SK-N-MC (cell line): ENCODE measurements around the gene NF2.

Experiments used
- DNase-seq: peaks from one replicate; pipeline ENCODE4 v3.0.0-alpha.2; 2011; ENCODE audit warnings: low read depth, low spot score
- H3K27ac ChIP-seq: fragments of 200-600 bp; sonication (generic); 2 replicates; pipeline ENCODE4 v1.5.1; 2016; ENCODE audit warnings: mixed run types
- H3K36me3 ChIP-seq: fragments of 200-600 bp; sonication (generic); 2 replicates; pipeline ENCODE4 v1.6.1; 2017; ENCODE audit warnings: antibody characterized with exemption, low read length, mixed read lengths; ENCODE audit not compliant: insufficient read depth
- H3K4me3 ChIP-seq: fragments of 200-600 bp; sonication (generic); 2 replicates; pipeline ENCODE4 v1.5.1; 2016
- H3K9ac ChIP-seq: fragments of 200-600 bp; sonication (generic); 2 replicates; pipeline ENCODE4 v1.8.0; 2017; ENCODE audit warnings: mixed run types, mixed read lengths; ENCODE audit not compliant: insufficient read length
- H3K9me3 ChIP-seq: fragments of 200-600 bp; sonication (generic); 2 replicates; pipeline ENCODE4 v1.6.1; 2017; ENCODE audit warnings: low read depth, mild to moderate bottlenecking, antibody characterized with exemption, low read length, moderate library complexity, mixed read lengths
- EZH2 ChIP-seq: fragments of 200-600 bp; sonication (generic); IDR thresholded peaks from one replicate; pipeline ENCODE4 v1.6.1; 2017; ENCODE audit warnings: antibody characterized with exemption
- FOXP2 ChIP-seq: optimal IDR thresholded peaks from 2 replicates; pipeline ENCODE3; 2011; ENCODE audit warnings: mild to moderate bottlenecking, moderate library complexity; ENCODE audit not compliant: insufficient read depth; ENCODE audit errors: extremely low read length, control extremely low read depth
- POLR2AphosphoS5 ChIP-seq: IDR thresholded peaks from 2 replicates; pipeline ENCODE4 v1.6.1; 2012; ENCODE audit warnings: mild to moderate bottlenecking, low read depth, low read length, borderline replicate concordance

NF2 gene

DNA sequence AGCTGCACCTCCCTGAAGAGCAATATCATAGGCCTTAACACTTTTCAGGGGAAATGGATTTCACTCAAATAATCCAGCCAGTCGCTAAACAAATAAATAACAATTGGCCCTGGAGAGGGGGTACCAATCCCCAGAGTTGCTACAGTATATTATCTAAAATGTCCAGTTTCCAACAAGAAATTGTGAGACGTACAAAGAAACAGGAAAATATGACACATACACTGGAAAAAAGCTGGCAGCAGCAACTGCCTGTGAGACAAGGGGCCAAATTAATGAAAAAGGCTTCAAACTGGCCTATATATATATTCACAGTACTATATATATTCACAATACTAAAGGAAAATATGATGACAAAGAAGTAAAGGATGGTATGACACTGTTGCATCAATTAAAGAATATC lies 4.0 kb downstream of the NF2 start:
- Histone ChIP-seq H3K9ac (no peak overlapping the region), H3K36me3 (no peaks in the 10 kb centered on the region), H3K27ac (no peak overlapping the region), H3K9me3 (no peaks in the 10 kb centered on the region), H3K4me3 (no peak overlapping the region)
- DNase-seq = no peak
- TF ChIP-seq EZH2 (no peak), POLR2AphosphoS5 (no peak), FOXP2 (no peak)

DNA sequence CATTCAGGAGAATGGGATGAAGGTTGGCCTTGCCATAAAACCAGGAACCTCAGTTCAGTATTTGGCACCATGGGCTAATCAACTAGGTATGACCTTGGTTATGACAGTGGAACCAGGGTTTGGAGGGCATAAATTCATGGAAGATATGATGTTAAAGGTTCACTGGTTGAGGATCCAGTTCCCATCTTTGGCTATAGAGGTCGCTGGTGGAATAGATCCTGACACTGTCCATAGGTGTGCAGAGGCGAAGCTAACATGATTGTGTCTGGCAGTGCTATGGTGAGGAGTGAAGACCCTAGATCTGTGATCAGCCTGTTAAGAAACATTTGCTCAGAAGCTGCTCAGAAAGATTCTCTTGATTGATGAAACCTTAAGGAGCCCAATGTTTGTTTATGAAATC lies 5.7 kb downstream of the NF2 start:
- no peak for DNase-seq
- Histone ChIP-seq H3K9ac (no peak overlapping the region), H3K9me3 (no peaks in the 10 kb centered on the region), H3K4me3 (no peak overlapping the region), H3K27ac (no peak overlapping the region), H3K36me3 (no peaks in the 10 kb centered on the region)
- TF ChIP-seq POLR2AphosphoS5 (no peak), EZH2 (no peak), FOXP2 (no peak)

DNA sequence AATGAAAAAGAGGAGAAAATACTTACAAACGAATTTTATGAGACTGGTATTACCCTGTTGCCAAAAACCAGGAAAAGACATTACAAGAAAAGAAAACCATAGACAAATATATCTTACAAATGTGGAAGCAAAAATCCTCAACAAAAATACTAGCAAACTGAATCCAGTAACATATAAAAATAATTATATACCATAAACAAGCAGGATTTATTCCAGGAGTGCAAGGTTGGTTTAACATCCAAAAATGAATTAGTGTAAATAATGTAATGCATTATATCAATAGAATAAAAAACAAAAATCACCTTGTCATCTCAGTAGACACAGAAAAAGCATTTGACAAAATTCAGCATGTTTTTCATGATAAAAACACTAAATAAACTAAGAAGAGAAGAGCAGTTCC lies 7.3 kb downstream of the NF2 start:
- Histone ChIP-seq H3K27ac (no peak overlapping the region), H3K36me3 (no peaks in the 10 kb centered on the region)

DNA sequence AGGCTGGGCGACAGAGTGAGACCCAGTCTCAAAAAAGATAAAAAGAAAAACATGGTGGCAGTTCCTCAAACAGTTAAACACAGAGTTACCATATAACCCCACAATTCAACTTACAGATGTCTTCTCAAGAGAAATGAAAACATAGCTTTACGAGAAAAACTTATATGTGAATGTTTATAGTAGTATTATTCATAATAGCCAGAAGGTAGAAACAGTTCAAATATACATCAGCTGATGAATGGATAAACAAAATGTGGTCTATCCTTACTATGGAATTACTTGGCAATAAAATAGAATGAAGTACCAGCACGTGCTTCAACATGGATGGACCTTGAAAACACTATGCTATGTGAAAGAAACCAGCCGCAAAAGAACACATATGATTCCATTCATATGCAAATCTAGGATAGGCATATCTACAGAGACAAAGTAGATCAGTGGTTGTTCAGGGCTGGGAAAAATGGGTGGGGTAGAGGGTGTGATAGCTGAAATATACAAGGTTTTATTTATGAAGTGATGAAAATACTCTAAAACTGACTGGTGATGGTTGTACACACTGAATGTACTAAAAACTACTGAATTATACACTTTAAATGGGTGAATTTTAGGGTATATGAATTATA lies 12.4 kb downstream of the NF2 start:
- H3K36me3 ChIP-seq = no peaks in the 10 kb centered on the region
- no peak overlapping the region for H3K4me3 ChIP-seq
- TF ChIP-seq POLR2AphosphoS5 (no peak), EZH2 (no peak), FOXP2 (no peak)
- no peak overlapping the region for H3K27ac ChIP-seq
- no peak for DNase-seq
- H3K9me3 ChIP-seq = no peaks in the 10 kb centered on the region
- no peak overlapping the region for H3K9ac ChIP-seq

More for the DNA sequence above, 7.3 kb downstream of the NF2 start:
- no peak for TF ChIP-seq EZH2
- TF ChIP-seq POLR2AphosphoS5 = no peak
- no peak for TF ChIP-seq FOXP2
- no peaks in the 10 kb centered on the region for H3K9me3 ChIP-seq
- no peak overlapping the region for H3K4me3 ChIP-seq
- H3K9ac ChIP-seq = no peak overlapping the region
- no peak for DNase-seq

DNA sequence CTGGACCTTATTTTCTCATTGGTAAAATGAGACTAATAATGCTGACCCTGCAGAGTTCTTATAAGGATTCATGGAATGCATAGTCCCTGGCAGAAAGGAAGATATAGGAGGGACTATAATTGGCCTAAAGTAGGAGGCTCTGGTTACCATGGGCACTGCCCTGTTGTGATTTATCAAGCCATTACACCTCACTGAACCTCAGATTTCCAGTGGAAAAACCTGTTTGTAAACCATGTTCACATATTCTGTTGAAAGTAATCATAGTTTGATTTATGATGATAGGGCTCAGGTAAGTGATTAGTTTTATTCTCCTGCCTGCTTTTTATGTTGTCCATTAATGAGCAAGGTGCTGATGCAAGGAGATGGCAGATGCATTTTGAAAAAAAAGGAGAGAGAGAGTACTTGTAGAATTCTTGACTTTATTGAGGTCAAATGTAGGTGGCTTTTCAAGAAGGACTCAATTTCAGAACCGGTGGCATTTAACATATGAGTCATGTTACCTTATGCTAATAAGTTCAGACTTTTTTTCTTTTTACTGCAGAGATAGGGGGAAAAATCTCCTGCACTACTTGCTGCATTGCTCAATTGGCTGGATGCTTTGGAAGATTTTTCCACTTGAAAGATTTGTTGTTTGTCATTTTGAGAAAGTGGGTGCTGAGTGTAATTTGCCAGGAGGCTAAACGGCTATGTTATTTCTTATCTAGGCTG lies 14.6 kb downstream of the NF2 start:
- H3K27ac ChIP-seq = no peak overlapping the region
- H3K4me3 ChIP-seq = no peak overlapping the region
- no peak for TF ChIP-seq FOXP2
- TF ChIP-seq EZH2 = no peak
- TF ChIP-seq POLR2AphosphoS5 = no peak
- H3K9me3 ChIP-seq = no peaks in the 10 kb centered on the region
- H3K9ac ChIP-seq = no peak overlapping the region
- H3K36me3 ChIP-seq = no peaks in the 10 kb centered on the region
- no peak for DNase-seq

DNA sequence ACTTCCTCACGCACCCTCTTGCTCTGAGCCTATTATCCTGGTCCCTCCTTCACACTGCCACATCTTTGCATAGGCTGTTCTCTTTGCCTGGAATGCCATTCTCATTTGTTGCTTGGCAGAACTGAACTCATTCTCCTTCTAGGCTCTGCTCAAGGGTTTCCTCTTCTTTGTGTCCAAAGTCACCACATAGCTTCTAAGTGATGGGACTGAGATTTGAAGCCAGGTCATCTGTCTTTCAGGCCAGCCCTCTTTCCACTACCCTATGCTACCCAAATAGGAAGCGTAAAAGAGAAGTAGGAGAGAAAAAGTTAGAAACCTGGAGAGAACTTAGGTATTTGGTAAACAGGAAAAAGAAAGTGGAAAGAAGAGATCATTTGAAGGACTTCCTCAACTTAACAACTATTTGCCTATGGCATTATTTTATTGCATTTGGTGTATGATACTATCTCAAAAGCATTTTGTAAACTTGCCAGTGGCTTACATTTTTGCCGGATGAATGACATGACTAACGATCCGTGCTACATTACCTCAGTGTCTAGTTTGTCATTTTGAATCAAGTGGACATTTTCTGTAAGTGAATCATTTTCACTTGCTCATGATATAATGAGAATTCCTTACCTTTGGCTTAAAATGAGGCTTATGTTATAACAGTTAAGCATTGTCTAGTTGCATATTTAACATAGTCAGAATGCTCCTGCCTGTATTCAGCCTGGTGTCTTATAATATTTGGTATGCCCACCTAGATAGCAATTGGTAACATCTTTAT lies 18.5 kb downstream of the NF2 start:
- no peak for DNase-seq
- no peaks in the 10 kb centered on the region for H3K9me3 ChIP-seq
- H3K4me3 ChIP-seq = no peak overlapping the region
- no peak overlapping the region for H3K9ac ChIP-seq
- no peaks in the 10 kb centered on the region for H3K36me3 ChIP-seq
- H3K27ac ChIP-seq = no peak overlapping the region
- TF ChIP-seq POLR2AphosphoS5 = no peak
- no peak for TF ChIP-seq FOXP2
- TF ChIP-seq EZH2 = no peak

DNA sequence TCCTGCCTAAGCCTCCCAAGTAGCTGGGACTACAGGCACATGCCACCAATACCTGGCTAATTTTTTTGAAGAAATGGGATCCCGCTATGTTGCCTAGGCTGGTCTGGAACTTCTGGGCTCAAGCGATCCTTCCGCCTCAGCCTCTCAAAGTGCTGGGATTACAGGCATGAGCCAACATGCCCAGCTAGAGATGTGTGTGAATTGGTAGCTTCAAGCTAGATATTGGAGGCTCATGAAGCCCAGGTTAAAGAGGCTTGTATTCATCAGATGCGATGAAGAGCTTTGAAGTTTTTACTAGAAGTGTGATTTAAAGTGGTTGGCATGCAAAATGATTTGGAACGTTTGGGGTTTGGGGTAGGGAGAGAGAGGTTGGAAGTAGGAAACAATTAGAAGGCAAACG lies 19.6 kb downstream of the NF2 start:
- H3K36me3 ChIP-seq = no peaks in the 10 kb centered on the region
- DNase-seq = no peak
- no peak overlapping the region for H3K27ac ChIP-seq
- no peak for TF ChIP-seq FOXP2
- TF ChIP-seq EZH2 = no peak
- no peak for TF ChIP-seq POLR2AphosphoS5
- no peak overlapping the region for H3K9ac ChIP-seq
- no peaks in the 10 kb centered on the region for H3K9me3 ChIP-seq
- H3K4me3 ChIP-seq = no peak overlapping the region

DNA sequence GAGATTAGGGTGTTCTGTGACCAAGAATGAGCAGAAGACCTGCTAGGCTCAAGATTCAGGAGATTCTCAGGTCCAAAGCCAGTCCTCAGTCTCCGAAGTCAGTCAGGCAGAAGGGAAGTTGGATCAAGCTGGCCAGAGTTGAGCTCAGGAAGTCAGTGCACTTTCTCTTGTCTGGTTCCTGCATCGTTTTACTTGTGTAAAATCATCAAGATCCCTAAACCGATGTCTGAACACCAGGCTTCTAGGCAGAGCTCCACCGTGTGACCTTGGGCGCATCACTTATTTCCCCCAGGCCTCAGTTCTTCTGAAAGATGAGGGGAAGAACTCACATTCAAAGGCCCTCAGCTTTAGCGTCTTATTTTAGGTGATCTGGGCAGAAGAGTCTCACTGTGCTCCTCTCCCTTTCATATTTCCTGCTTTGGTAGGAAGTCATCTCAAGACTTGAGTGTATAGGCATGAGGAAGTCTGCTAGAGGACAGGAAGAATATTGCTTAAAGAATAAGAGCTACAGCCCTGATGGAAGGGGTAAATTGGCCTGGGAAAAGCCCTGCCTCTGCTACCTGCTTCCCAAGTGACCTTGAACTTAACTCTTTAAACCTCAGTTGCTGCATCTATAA lies 20.2 kb downstream of the NF2 start:
- no peak overlapping the region for H3K9ac ChIP-seq
- H3K9me3 ChIP-seq = no peaks in the 10 kb centered on the region
- H3K4me3 ChIP-seq = no peak overlapping the region
- DNase-seq = no peak
- TF ChIP-seq EZH2 (no peak), POLR2AphosphoS5 (no peak), FOXP2 (no peak)
- H3K27ac ChIP-seq = no peak overlapping the region
- no peaks in the 10 kb centered on the region for H3K36me3 ChIP-seq
